C1 segment of cervical spinal cord (tissue), 14 donors: Measurements from ENCODE around the gene VMP1.
"Not testable (repeated sequence)": the region's sequence is repeated elsewhere in the genome, so short reads cannot be mapped to it uniquely, and the experiment has no call there.

ENCODE experiments used
- DNase-seq, 14 donors: peaks; one replicate each; lab custom pipeline; 2025; lab: John Stamatoyannopoulos, UW

The VMP1 gene

DNA sequence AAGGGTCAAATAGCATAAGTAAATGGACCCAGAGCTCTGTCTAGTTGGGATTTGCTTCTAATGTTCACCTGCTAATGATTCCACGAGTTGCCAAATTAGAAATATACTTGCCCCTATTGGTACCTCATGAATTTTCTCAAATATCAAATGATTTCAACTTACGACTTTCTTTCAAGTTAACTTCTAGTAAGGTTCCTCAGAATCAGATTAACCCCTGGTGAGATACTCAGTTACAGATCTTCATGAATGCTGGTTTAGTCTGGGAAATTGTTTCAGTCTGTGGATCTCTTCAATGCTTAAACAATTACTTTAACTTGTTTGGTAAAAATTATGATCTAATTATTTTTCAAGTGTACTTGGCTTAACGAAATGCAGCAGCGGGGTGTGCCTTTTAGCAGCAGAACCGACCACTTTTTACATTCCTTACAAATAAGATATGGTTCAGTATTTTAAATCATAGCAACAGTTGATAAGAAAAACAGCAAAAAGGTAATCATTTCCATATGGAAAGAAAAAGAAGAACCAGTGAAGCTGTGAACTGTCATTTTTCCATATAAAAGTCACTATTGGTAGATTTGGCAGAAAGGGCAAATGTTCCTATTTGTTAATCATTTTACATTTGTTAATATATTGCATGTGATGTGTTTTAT is 150.8 kb downstream of the VMP1 start:
- DNase-seq = no peak

DNA sequence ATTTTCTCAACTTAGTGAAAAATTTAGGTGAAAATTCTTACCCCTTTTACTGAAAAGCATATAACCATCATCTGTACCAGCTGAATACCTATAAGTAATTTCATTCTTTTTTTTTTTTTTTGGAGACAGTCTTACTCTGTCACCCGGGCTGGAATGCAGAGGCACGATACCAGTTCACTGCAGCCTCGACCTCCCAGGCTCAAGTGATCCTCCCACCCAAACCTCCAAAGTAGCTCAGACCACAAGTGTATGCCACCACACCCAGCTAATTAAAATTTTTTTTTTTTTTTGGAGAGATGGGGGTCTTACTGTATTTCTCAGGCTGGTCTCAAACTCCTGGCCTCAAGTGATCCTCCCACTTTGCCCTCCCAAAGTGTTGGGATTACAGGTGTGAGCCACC is 151.5 kb downstream of the VMP1 start:
- no peak for DNase-seq

DNA sequence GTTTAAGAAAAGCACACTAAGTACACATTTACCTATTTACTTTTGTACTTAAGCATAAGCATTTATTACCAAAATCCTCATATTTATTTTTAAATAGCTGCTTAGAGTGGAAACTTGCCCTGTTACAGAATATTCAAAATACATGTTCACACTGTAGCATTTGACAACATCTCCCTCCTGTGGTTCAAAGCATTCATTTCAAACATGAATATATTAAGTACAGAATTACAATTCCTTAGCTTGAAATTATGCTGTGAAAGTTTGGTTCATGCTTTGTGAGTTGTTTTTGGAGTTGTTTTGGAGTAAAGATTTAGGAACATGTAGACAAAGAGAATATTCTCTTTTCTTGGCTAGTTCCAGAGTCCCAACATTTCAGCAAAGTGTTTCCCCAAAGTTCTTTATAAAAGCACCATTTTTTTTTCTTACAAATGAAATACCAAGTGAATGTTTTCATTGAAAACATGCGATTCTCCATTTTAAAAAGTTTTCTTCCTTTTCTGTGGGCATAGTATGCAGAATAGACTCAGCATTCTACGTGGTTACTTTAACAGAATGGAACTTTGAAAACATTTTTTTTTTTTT is 152.1 kb downstream of the VMP1 start:
- no peak for DNase-seq

- DNase-seq = no peak
These were observed 156.2 kb downstream of the VMP1 start for GRCh38 chr17:59863616-59864015.

DNA sequence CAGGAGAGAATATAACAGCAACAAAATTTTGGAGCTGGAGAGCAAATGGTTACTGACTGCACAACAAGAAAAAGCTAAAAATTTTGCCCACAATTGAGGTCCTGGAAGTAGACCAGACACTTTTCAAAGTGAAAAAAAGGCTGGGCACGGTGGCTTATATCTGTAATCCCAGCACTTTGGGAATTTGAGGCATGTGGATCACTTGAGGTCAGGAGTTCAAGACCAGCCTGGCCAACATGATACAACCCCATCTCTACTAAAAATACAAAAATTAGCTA is 162.4 kb downstream of the VMP1 start:
- no peak for DNase-seq

DNA sequence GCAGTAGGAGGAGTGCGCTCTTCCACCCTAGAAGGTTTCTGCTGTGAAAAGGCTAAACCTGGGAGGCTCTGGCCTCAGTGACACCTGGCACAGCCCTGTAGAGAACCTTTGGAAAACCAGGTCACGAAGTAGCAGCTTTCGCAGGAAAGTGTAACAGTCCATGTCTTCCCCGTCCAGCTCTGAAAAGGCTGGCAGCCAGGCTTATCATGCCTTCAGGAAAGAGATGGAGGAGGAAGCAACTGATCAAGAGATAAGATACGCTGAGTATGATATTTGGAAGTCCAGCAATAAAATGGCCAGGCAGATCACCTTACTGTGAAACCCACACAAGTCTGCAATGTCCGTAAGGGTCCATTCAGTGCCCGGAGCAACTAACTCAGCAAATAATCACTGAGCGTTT is 163.0 kb downstream of the VMP1 start:
- DNase-seq = no peak

- no peak for DNase-seq
These were observed 164.9 kb downstream of the VMP1 start for GRCh38 chr17:59872351-59872750.

- not testable (repeated sequence) for DNase-seq
These were observed 166.0 kb downstream of the VMP1 start for GRCh38 chr17:59873414-59873813.

DNA sequence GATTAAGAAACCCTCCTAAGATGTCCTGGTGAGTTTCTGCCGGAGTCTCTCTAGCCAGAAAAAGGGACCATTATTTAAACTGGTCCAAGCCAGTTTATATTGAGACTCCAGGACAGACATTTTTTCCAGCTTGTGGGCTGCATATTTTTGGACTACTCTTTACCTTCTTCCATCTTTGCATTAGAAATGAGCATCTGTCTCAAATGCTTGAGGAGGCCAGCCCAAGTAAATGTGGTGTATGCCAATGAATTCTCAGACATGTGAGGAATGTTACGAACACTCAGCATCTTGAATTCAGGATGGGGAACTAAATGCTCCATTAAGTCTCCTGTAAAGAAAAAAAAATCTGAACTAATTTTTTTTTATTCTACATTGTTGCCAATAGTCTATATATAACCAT is 166.9 kb downstream of the VMP1 start:
- no peak for DNase-seq

- DNase-seq = no peak
These were observed 168.7 kb downstream of the VMP1 start for GRCh38 chr17:59876107-59876506.

GRCh38 chr17:59877965-59878364 is 170.5 kb downstream of the VMP1 start:
- no peak for DNase-seq

GRCh38 chr17:59878624-59879023 is 171.2 kb downstream of the VMP1 start:
- no peak for DNase-seq

DNA sequence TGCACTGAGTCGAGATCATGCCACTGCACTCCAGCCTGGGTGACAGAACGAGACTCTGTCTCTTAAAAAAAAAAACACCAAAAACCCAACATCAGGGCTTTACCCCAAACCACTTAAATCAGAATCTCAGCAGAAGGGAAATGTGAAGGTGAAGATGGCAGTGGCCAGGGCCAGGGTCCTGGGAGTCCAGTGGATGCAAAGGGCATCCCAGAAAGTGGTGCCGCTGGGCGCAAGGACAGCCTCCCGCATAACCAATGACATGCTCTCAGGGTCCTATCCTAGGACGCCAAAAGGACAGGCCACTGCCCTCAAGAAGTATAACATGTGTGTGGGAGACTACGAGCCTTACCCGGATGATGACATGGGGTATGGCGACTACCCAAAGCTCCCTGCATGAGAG is 177.4 kb downstream of the VMP1 start:
- DNase-seq = no peak

DNA sequence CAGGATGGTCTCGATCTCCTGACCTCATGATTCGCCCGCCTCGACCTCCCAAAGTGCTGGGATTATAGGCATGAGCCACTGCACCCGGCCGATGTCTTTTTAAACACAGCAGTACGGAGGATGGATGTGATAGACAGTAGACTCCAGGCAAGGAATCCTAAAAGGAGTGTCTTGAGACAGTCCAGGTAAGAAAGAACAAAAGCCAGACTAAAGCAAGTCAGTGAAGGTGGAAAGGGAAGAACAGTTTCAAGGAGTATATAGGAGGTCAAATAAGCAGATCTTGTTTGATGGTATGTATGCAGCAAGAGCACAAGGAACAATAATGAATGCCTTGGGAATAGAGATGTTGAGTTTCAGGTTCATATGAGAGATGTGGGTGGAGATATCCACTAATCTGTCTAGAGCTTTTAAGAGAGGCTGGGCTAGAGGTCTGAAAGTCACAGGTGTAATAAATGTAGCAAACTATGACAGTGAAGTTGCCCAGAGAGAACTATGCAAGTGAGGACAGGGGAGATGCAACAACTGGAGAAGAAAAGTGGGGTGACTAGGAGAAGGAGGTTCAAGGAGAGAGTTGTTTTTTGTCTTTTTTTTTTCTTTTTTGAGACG is 180.8 kb downstream of the VMP1 start:
- no peak for DNase-seq

GRCh38 chr17:59890720-59891119 is 183.3 kb downstream of the VMP1 start:
- no peak for DNase-seq
